NCI-H146 treated with DMSO at 0.1 percent for 48 hours (cell line): ENCODE results near the gene RGP1.

Experiments
- DNase-seq: peaks from one replicate; lab custom pipeline; 2025; ENCODE audit not compliant: unreplicated experiment; lab: John Stamatoyannopoulos, UW

The RGP1 gene

DNA sequence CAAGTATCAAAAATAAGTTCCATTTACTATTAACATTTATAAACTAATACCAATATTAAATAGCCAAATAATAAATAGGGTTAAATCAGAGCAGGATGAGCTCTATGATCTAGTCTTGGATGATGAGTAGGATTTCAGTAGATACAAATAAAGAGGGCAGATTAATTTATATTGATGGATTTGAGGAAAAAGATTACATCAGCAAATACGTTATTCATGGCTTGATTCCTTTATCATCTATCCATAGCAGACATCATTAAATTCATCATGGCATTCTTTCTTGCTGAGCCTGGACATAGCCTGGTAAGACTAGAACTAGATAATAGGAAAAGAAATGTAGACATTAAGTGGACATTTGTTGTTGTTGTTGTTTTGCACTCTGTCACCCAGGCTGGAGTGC is 18.4 kb downstream of the RGP1 start:
- DNase-seq: no peak

DNA sequence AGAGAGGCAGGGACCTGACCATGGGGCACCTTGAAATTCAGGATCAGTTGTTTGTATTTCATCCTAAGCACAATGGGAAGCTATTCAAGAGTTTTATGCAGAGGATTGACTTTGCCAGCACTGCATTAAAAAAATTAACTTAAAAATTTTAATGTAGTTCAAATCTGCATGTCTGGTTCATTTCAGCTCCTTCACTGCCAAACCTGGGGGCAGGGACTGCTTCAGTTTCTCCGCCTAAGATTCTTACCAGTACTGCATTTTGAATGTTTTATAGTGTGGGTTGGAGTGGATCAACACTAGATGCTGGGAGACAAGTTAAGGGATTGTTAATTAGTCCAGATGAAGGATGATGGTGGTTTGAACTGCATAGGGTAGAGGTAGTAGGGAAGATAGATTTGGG is 20.7 kb downstream of the RGP1 start:
- no peak for DNase-seq

- DNase-seq: no peak
Measured at GRCh38 chr9:35771075-35771433, 22.0 kb downstream of the RGP1 start.

GRCh38 chr9:35771534-35771933 is 22.4 kb downstream of the RGP1 start:
- peak; percentile 59 for DNase-seq

DNA sequence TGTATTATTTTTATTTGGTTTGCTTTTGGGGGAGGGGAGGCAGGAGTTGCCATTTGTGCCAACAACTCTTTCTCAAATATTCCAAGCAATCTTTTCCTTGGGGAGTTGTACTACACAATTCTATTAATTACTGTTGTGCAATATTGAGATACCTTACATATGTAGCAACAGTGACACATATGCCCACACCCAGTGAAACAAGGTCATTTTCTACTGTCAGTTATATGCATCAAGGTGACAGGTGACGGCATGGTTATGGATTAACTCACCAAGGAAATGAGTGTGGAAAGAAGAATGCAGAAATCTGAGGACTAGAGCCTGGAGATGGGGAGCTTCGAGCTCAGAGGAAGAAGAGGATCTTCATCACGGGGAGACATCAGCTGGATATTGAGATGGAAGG is 22.9 kb downstream of the RGP1 start:
- DNase-seq: no peak

GRCh38 chr9:35774907-35775635 is 26.0 kb downstream of the RGP1 start:
- DNase-seq: peak; percentile 61

DNA sequence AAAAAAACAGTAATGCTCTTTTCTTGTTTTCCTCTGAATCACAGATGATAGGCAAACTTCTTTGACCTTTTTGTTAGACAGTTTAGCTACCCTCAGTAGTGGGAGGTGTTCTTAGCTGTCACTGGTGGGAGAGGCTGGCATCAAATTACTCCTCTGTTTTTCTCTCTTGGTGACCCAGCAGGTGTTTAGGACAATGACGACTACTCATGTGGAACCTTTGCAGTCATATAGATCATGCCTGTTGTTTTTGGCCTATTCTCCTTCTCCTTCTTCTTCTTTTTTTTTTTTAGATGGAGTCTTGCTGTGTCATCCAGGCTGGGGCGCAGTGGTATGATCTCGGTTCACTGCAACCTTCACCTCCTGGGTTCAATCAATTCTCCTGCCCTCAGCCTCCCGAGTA is 26.9 kb downstream of the RGP1 start:
- peak; percentile 98 for DNase-seq

DNA sequence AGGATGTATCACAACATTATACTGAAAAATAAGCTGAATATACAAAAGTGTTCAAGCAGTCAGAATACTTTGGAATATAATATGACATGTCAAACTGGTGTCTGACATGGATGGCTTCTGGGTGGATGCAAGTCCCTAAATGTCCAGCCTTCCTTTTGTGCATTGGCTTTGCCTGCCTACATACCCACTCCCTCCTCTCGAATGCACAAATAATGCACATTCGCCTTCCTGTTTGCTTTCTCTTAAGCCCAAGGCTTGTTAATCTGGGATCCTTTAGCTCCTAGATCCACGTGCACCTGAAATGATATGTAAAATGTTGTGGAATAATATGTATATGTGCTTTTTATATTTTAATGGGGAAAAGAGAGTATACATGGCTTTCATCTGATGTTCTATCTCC is 29.4 kb downstream of the RGP1 start:
- no peak for DNase-seq

GRCh38 chr9:35781066-35781465 is 32.0 kb downstream of the RGP1 start:
- DNase-seq: no peak

DNA sequence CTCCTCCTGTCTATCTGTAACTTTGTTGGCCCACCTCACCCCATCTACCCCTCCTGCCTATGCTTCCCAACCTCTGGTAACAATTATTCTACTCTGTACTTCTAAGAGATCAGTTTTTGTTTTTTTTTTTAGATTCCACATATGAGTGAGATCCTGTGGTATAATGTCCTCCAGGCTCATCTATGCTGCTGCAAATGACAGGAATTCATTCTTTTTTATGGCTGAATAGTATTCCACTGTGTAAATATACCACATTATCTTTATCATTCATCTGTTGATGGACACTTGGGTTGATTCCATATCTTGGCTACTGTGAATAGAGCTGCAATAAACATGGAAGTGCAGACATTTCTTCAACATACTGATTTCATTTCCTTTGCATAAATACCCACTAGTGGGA is 34.3 kb downstream of the RGP1 start:
- no peak for DNase-seq

GRCh38 chr9:35789541-35789940 is 40.5 kb downstream of the RGP1 start:
- DNase-seq: no peak

DNA sequence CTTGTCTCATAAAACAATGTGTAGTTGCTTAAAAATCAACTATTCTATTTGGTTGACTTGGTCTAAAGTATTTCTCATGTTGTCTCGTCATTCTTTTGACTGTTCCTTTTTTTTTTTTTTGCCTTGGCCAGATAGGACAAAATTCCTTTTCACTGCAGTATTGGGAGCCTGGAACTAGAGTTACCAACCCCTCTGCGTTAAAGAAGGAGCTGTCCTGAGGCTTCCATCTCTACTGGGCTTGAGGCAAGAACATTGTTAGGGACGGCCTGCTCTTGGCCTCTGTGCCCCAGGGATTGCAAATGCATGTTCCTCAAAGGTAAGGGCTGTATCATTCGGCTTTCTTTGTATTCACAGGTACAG is 40.9 kb downstream of the RGP1 start:
- no peak for DNase-seq

- peak; percentile 69 for DNase-seq
Measured at GRCh38 chr9:35790385-35791296, 41.6 kb downstream of the RGP1 start.

DNA sequence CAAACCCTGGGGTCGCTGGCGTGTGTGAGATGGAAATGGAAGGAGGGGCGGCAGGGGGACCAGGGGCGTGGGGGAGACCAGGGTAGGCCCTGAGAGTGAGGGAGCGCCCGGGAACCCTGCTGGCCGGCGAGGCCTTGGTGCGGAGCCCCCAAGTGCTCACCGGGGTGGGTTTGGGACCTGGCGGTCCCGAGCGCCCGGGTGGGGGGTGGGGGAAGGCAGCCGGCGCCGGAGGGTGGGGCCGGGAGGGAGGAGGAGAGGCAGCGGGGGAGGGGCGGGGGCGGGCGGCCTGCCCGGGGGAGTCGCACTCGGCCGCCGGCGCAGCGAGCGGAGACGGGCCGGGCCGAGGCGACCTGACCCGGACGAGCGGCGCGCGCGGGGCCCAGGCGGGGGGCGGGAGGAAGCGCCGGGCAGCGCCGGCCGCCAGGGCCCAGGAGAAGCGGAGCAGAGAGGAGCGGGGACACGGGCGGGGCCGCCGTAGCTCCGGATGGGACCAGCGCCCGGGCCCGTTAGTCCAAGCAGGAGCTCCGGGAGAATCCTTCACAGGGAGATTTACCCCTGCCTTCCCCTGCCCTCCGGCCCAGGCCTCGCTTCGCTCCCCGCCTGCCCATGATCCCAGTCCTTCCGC is 42.3 kb downstream of the RGP1 start, which contains the start of gene NPR2:
Gene NPR2, plus strand, starts transcription at position 295 of the 625 bp plus-strand sequence. CDS start 818 bp downstream, outside the sequence.
- DNase-seq: no peak

- DNase-seq: no peak
Measured at GRCh38 chr9:35792024-35792813, 43.1 kb downstream of the RGP1 start.

GRCh38 chr9:35792826-35793225 is 43.7 kb downstream of the RGP1 start:
- no peak for DNase-seq

- DNase-seq: no peak
Measured at GRCh38 chr9:35793461-35793860, 44.4 kb downstream of the RGP1 start.

- no peak for DNase-seq
Measured at GRCh38 chr9:35795695-35796094, 46.6 kb downstream of the RGP1 start.

DNA sequence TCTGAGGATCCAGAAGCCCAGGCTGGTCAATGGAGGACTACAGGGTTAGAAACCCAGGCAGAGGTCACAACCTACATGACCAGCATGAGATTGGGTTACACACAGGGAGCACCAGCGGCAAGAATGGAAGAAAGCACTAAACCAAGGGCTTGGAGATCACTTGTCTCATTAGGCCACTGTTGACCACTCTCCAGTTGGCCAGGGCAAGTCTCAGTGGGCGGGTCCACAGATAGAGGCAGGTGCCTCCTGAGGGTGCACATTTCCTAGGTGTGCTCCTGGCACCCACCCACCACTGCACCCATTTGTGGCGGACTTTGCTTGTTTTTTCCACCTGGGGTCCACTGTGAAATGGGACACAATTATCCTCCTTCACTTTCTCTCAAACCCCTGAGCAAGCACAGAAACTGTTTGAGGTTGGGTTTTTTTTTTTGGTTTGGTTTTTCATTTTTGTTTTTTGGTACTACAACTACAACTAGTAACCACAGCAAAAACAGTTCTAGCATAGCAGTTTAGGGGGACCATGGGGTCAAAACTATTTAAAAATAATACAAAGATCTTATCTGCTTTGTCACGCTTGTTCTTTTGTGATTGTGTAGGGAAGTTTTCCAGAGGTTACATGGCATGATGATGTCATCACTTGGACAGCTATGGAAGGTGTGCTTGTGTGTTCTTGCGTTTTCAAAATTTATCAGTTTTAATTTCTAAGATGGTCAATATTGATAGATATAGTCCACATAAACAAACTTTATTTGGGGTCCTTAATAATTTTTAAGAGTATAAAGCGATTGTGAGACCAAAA is 48.4 kb downstream of the RGP1 start:
- no peak for DNase-seq

GRCh38 chr9:35798658-35799374 is 49.7 kb downstream of the RGP1 start:
- DNase-seq: no peak
